Mucosa of rectum (tissue), 2 donors: ENCODE data around the gene NTRK2.

Experiments
- H3K27ac ChIP-seq, 2 donors: one replicate each; pipeline ENCODE4 v1.7.0; 2013; ENCODE audit warnings: inconsistent platforms in 2 of 2, low read depth in 2 of 2, low read length in 2 of 2
- H3K27me3 ChIP-seq, 2 donors: one replicate each; pipeline ENCODE4 v1.7.0; 2013; ENCODE audit warnings: low read length in 2 of 2; ENCODE audit not compliant: control insufficient read depth in 2 of 2, insufficient read depth in 2 of 2
- H3K36me3 ChIP-seq, 2 donors: one replicate each; pipeline ENCODE4 v1.7.0; 2013; ENCODE audit warnings: low read length in 2 of 2; ENCODE audit not compliant: control insufficient read depth in 2 of 2, insufficient read depth in 2 of 2
- H3K4me1 ChIP-seq, 2 donors: one replicate each; pipeline ENCODE4 v1.7.0; 2013; ENCODE audit warnings: low read length in 2 of 2, mild to moderate bottlenecking in 1 of 2; ENCODE audit not compliant: control insufficient read depth in 2 of 2, insufficient read depth in 2 of 2
- H3K4me3 ChIP-seq, 2 donors: one replicate each; pipeline ENCODE4 v1.7.0; 2013; ENCODE audit warnings: low read length in 2 of 2
- H3K9ac ChIP-seq, 2 donors: one replicate each; pipeline ENCODE4 v1.7.0; 2013; ENCODE audit warnings: low read length in 2 of 2, low read depth in 1 of 2, mild to moderate bottlenecking in 1 of 2
- H3K9me3 ChIP-seq, 2 donors: one replicate each; pipeline ENCODE4 v1.7.0; 2013; ENCODE audit warnings: low read length in 2 of 2; ENCODE audit not compliant: control insufficient read depth in 2 of 2
- donor health status: healthy.
- donor health status: Normal muscosa, but diverticular disease.

The NTRK2 gene

GRCh38 chr9:84807870-84808390 is 138.4 kb downstream of the NTRK2 start:
- no peak overlapping the region for H3K9ac ChIP-seq
- no peaks in the 10 kb centered on the region for H3K9me3 ChIP-seq
- peaks cover 5 to 6% of the 10 kb centered on the region in 2 donors for H3K4me1 ChIP-seq
- H3K27ac ChIP-seq = no peak overlapping the region
- H3K4me3 ChIP-seq = no peak overlapping the region
- H3K27me3 ChIP-seq = no peaks in the 10 kb centered on the region
- no peaks in the 10 kb centered on the region for H3K36me3 ChIP-seq

- no peak overlapping the region for H3K9ac ChIP-seq
- H3K9me3 ChIP-seq = no peaks in the 10 kb centered on the region
- H3K4me1 ChIP-seq = peaks cover 5 to 6% of the 10 kb centered on the region in 2 donors
- H3K4me3 ChIP-seq = no peak overlapping the region
- H3K36me3 ChIP-seq = no peaks in the 10 kb centered on the region
- no peaks in the 10 kb centered on the region for H3K27me3 ChIP-seq
- H3K27ac ChIP-seq = no peak overlapping the region
Measured at GRCh38 chr9:84808416-84808815, 138.9 kb downstream of the NTRK2 start.

GRCh38 chr9:84811072-84811750 is 141.7 kb downstream of the NTRK2 start:
- no peaks in the 10 kb centered on the region for H3K27me3 ChIP-seq
- no peak overlapping the region for H3K27ac ChIP-seq
- H3K9ac ChIP-seq = no peak overlapping the region
- H3K9me3 ChIP-seq = no peaks in the 10 kb centered on the region
- no peak overlapping the region for H3K4me3 ChIP-seq
- H3K4me1 ChIP-seq = peaks cover 5 to 6% of the 10 kb centered on the region in 2 donors
- no peaks in the 10 kb centered on the region for H3K36me3 ChIP-seq

- H3K4me1 ChIP-seq = peaks cover 5 to 6% of the 10 kb centered on the region in 2 donors
- no peaks in the 10 kb centered on the region for H3K27me3 ChIP-seq
- H3K4me3 ChIP-seq = no peak overlapping the region
- H3K27ac ChIP-seq = no peak overlapping the region
- no peaks in the 10 kb centered on the region for H3K36me3 ChIP-seq
- H3K9ac ChIP-seq = no peak overlapping the region
- H3K9me3 ChIP-seq = no peaks in the 10 kb centered on the region
Measured at GRCh38 chr9:84811751-84812074, 142.2 kb downstream of the NTRK2 start.

GRCh38 chr9:84812355-84812754 is 142.8 kb downstream of the NTRK2 start:
- no peak overlapping the region for H3K27ac ChIP-seq
- no peaks in the 10 kb centered on the region for H3K27me3 ChIP-seq
- H3K4me3 ChIP-seq = no peak overlapping the region
- no peak overlapping the region for H3K9ac ChIP-seq
- H3K36me3 ChIP-seq = no peaks in the 10 kb centered on the region
- H3K9me3 ChIP-seq = no peaks in the 10 kb centered on the region
- peaks cover 5 to 6% of the 10 kb centered on the region in 2 donors for H3K4me1 ChIP-seq

GRCh38 chr9:84812847-84813246 is 143.3 kb downstream of the NTRK2 start:
- Histone ChIP-seq H3K4me3 (no peak overlapping the region), H3K27me3 (no peaks in the 10 kb centered on the region)

GRCh38 chr9:84815554-84815953 is 146.0 kb downstream of the NTRK2 start:
- H3K27ac ChIP-seq = no peak overlapping the region
- H3K9me3 ChIP-seq = no peaks in the 10 kb centered on the region
- H3K27me3 ChIP-seq = no peaks in the 10 kb centered on the region
- H3K4me3 ChIP-seq = no peak overlapping the region
- H3K9ac ChIP-seq = no peak overlapping the region
- peaks cover 5 to 6% of the 10 kb centered on the region in 2 donors for H3K4me1 ChIP-seq
- H3K36me3 ChIP-seq = no peaks in the 10 kb centered on the region

More at GRCh38 chr9:84812847-84813246, 143.3 kb downstream of the NTRK2 start:
- no peaks in the 10 kb centered on the region for H3K36me3 ChIP-seq
- H3K9ac ChIP-seq = no peak overlapping the region
- peaks cover 5 to 6% of the 10 kb centered on the region in 2 donors for H3K4me1 ChIP-seq
- H3K27ac ChIP-seq = no peak overlapping the region
- H3K9me3 ChIP-seq = no peaks in the 10 kb centered on the region

GRCh38 chr9:84817038-84817437 is 147.5 kb downstream of the NTRK2 start:
- H3K4me1 ChIP-seq = no peaks in the 10 kb centered on the region
- no peaks in the 10 kb centered on the region for H3K27me3 ChIP-seq
- no peak overlapping the region for H3K27ac ChIP-seq
- H3K36me3 ChIP-seq = no peaks in the 10 kb centered on the region
- H3K4me3 ChIP-seq = no peak overlapping the region
- no peaks in the 10 kb centered on the region for H3K9me3 ChIP-seq
- no peak overlapping the region for H3K9ac ChIP-seq

- H3K4me1 ChIP-seq = peaks cover 1 to 2% of the 10 kb centered on the region in 2 donors
- H3K4me3 ChIP-seq = no peak overlapping the region
Measured at GRCh38 chr9:84818791-84819190, 149.3 kb downstream of the NTRK2 start.

GRCh38 chr9:84819491-84819991 is 150.0 kb downstream of the NTRK2 start:
- Histone ChIP-seq H3K27me3 (no peaks in the 10 kb centered on the region), H3K27ac (no peak overlapping the region), H3K4me3 (no peak overlapping the region), H3K36me3 (no peaks in the 10 kb centered on the region), H3K4me1 (peaks cover 4 to 5% of the 10 kb centered on the region in 2 donors), H3K9me3 (no peaks in the 10 kb centered on the region), H3K9ac (no peak overlapping the region)

More at GRCh38 chr9:84818791-84819190, 149.3 kb downstream of the NTRK2 start:
- Histone ChIP-seq H3K27me3 (no peaks in the 10 kb centered on the region), H3K36me3 (no peaks in the 10 kb centered on the region), H3K9me3 (no peaks in the 10 kb centered on the region), H3K9ac (no peak overlapping the region), H3K27ac (no peak overlapping the region)
